ENCODE measurements around the gene THOC6. TPM values are rescaled to one million over a fixed set of nuclear protein-coding genes. Genes with fewer than 3 reads are reported as not detected.

THOC6 gene
- total RNA-seq, 1 donor from 2014 or later: 12.9 TPM

GRCh38 chr16:3026003-3026378 lies 2.2 kb downstream of the THOC6 start:
- ATAC-seq: no peak
- DNase-seq (ENCODE audit: missing footprints): no peak
- intact Hi-C loops (cut with DNase I): no loop called here

- ATAC-seq (no peak), DNase-seq (ENCODE audit: missing footprints) (no peak)
- intact Hi-C loops (cut with DNase I): no loop called here
Observed at GRCh38 chr16:3026609-3027488, 3.0 kb downstream of the THOC6 start.

GRCh38 chr16:3027489-3027795 lies 3.6 kb downstream of the THOC6 start:
- no peak for ATAC-seq
- no peak for DNase-seq (ENCODE audit: missing footprints)
- intact Hi-C loops (cut with DNase I): no loop called here

- ATAC-seq (peak; percentile 36), DNase-seq (ENCODE audit: missing footprints) (peak; percentile 93)
- intact Hi-C loops (cut with DNase I): no loop called here
Observed at GRCh38 chr16:3027983-3028715, 4.3 kb downstream of the THOC6 start.

GRCh38 chr16:3028716-3029319 lies 5.0 kb downstream of the THOC6 start:
- ATAC-seq (no peak), DNase-seq (ENCODE audit: missing footprints) (no peak)
- intact Hi-C loops (cut with DNase I): no loop called here

- ATAC-seq (no peak), DNase-seq (ENCODE audit: missing footprints) (no peak)
- intact Hi-C loops (cut with DNase I): no loop called here
Observed at GRCh38 chr16:3029491-3030221, 5.8 kb downstream of the THOC6 start.

- intact Hi-C loops (cut with DNase I): no loop called here
- no peak for DNase-seq (ENCODE audit: missing footprints)
- ATAC-seq: no peak
Observed at GRCh38 chr16:3030222-3031212, 6.7 kb downstream of the THOC6 start.

- ATAC-seq: no peak
- no peak for DNase-seq (ENCODE audit: missing footprints)
- intact Hi-C loops (cut with DNase I): no loop called here
Observed at GRCh38 chr16:3032624-3033023, 8.8 kb downstream of the THOC6 start.

- intact Hi-C loops (cut with DNase I): no loop called here
- ATAC-seq: no peak
- DNase-seq (ENCODE audit: missing footprints): no peak
Observed at GRCh38 chr16:3035289-3035971, 11.6 kb downstream of the THOC6 start.

- DNase-seq (ENCODE audit: missing footprints) (peak; percentile 11), ATAC-seq (no peak)
- intact Hi-C loops (cut with DNase I): no loop called here
Observed at GRCh38 chr16:3035972-3036725, 12.3 kb downstream of the THOC6 start.

GRCh38 chr16:3036726-3037315 lies 13.0 kb downstream of the THOC6 start, which contains the start of gene BICDL2:
BICDL2 (minus strand) TSS chr16:3036944; CDS start chr16:3035496, 1,448 bp downstream.
- intact Hi-C loops (cut with DNase I): no loop called here
- DNase-seq (ENCODE audit: missing footprints) (peak; percentile 37), ATAC-seq (no peak)

- DNase-seq (ENCODE audit: missing footprints): peak; percentile 60
- intact Hi-C loops (cut with DNase I): no loop called here
Observed at GRCh38 chr16:3038256-3038655, 14.4 kb downstream of the THOC6 start.

GRCh38 chr16:3038896-3039295 lies 15.1 kb downstream of the THOC6 start:
- no peak for DNase-seq (ENCODE audit: missing footprints)
- intact Hi-C loops (cut with DNase I): no loop called here
- ATAC-seq: no peak

More at GRCh38 chr16:3038256-3038655, 14.4 kb downstream of the THOC6 start:
- ATAC-seq: no peak

- intact Hi-C loops (cut with DNase I): no loop called here
- no peak for ATAC-seq
- no peak for DNase-seq (ENCODE audit: missing footprints)
Observed at GRCh38 chr16:3042376-3042775, 18.5 kb downstream of the THOC6 start.

GRCh38 chr16:3044708-3045107 lies 20.9 kb downstream of the THOC6 start:
- intact Hi-C loops (cut with DNase I): no loop called here
- ATAC-seq (no peak), DNase-seq (ENCODE audit: missing footprints) (no peak)
